B cell (primary cell): ENCODE data around the gene ARHGAP42.
"Not testable (repeated sequence)": the region's sequence is repeated elsewhere in the genome, so short reads cannot be mapped to it uniquely, and the experiment has no call there.

Experiments used
- CTCF ChIP-seq: fragments of 200-600 bp; IDR thresholded peaks from one replicate; pipeline ENCODE4 v1.8.0; 2022; ENCODE audit warnings: antibody characterized with exemption, mild to moderate bottlenecking
- EZH2 ChIP-seq: IDR thresholded peaks from 2 replicates; pipeline ENCODE4 v1.6.1; 2012; ENCODE audit warnings: borderline replicate concordance, low read depth, mild to moderate bottlenecking, moderate library complexity, low read length; ENCODE audit not compliant: insufficient read depth, poor library complexity, severe bottlenecking

- not testable (repeated sequence) for TF ChIP-seq CTCF, EZH2
Measured at GRCh38 chr11:101013702-101014101, 326.6 kb downstream of the ARHGAP42 start.
